HG03378 (cell line): Measurements from ENCODE around the gene GGTLC1.
"Not testable (repeated sequence)": the region's sequence is repeated elsewhere in the genome, so short reads cannot be mapped to it uniquely, and the experiment has no call there.

Experiments
- ATAC-seq: cut with Tn5 transposase; IDR thresholded peaks from one replicate; pipeline ENCODE4 v1.9.1; 2021; ENCODE audit warnings: mild to moderate bottlenecking, moderate library complexity; ENCODE audit not compliant: unreplicated experiment

GGTLC1 gene

DNA sequence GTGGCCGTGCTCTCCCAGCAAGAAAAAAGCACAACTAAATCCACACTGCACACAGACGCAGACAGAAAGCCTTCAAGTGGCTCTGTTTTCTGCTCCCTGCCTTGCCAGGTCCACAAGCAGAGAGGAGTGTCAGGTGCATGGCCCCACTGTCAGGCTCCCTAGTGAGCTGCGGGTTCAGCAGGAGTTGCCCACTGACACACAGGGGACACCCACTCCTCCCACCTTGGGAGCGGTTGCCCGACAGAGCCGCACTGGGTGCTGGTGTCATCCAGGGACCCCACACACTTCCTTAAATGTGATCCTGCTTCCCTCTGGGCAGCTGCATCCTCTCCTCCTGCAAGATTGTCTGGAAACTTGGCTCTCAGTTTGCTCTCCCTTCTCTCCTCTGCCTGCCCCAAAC, 6.7 kb upstream of the GGTLC1 start:
- ATAC-seq = not testable (repeated sequence)

DNA sequence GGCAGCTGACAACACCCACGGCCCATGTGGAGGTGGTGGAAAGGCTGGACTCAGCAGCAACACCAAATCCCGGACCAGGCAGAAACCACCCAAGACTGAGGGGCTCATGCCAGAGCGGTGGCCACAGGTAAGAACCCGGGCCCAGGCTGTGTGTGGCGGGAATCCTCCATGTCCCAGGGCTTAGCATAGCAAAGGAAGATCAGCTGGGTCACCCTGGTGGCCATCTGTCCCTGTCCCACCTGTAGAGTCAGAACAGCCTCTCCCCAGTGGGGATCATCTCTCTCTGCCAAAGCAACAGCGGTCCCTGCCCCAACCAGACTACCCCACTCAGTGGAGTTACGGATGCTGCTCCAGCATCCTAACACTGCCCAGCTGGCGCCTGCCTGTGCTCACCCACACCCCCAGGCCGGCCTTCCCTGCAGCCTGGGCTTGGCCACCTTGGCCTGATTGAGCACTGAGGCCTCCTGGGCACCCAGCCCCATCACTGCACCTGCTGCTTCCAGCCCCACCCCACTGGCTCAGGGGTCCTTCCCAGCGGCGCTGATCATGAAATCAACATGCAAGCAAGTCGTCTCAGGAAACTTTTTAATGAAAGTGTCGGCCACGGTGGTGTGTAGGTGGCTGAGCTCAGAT, 5.5 kb upstream of the GGTLC1 start:
- ATAC-seq = not testable (repeated sequence)

DNA sequence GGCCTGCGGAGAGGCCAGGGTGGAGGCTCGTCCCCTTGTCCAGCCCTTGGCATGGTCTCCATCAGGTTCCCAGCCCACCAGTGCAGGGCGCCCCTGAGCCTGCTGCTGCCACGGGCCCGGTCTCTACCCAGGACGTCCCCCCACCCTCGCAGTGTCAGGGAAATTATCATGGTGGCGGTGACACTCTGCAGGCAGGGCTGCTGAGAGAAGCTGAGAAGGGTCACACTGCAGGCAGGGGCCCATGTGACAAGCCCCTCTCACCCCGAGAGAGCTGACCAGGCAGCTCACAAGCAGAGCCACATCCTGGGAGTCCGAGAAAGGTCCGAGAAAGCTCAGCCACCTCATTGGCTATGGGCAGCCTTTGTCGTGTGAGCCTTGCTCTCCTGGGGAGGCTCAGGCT, 4.9 kb upstream of the GGTLC1 start:
- ATAC-seq = not testable (repeated sequence)

DNA sequence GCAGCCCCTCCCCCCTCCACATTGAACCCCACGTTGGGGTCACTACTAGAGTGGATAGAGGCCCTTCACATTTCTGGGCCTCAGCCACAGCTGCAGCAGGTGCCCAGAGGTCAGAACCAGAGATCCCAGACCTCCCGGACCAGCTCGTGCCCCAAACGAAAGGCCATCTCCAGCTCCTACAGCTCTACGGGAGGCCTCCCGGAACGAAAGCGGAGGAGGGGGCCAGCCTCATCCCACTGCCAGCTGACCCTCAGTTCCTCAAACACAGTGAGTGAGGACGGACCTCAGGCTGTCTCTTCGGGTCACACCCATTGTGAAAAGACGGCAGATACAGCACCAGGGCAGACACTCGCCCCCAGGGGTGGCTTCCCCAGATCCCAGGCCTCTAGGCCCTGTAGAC, 1.7 kb upstream of the GGTLC1 start:
- ATAC-seq = not testable (repeated sequence)

GRCh38 chr20:23988966-23989365, 387 bp upstream of the GGTLC1 start:
- not testable (repeated sequence) for ATAC-seq

- not testable (repeated sequence) for ATAC-seq
Observed at GRCh38 chr20:23986716-23987115, 1.9 kb downstream of the GGTLC1 start.

GRCh38 chr20:23986310-23986709, 2.3 kb downstream of the GGTLC1 start:
- ATAC-seq = not testable (repeated sequence)

- not testable (repeated sequence) for ATAC-seq
Observed at GRCh38 chr20:23985790-23986225, 2.8 kb downstream of the GGTLC1 start.

GRCh38 chr20:23985066-23985789, 3.4 kb downstream of the GGTLC1 start:
- not testable (repeated sequence) for ATAC-seq

- ATAC-seq = not testable (repeated sequence)
Observed at GRCh38 chr20:23984476-23985023, 4.0 kb downstream of the GGTLC1 start.

- ATAC-seq = not testable (repeated sequence)
Observed at GRCh38 chr20:23982112-23983018, 6.2 kb downstream of the GGTLC1 start.

DNA sequence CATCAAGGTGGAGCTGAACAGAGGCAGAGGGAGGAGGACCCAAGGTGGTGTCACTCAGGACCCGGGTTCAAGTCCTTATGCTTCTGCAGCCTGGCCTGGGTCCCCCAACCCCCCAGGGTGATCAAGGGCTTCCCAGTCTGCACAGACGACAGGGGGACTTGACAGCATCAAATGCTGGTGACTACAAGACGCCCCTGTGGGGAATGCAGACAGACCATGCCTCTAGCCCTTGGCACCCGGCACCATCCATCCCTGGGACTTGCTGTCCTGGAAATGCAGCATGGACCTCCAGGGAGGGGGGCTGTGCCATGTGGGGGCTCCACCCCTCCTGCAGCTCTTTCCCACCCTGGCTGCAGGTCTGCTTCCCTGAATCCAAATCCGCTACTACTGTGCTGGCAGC, 7.1 kb downstream of the GGTLC1 start:
- not testable (repeated sequence) for ATAC-seq

DNA sequence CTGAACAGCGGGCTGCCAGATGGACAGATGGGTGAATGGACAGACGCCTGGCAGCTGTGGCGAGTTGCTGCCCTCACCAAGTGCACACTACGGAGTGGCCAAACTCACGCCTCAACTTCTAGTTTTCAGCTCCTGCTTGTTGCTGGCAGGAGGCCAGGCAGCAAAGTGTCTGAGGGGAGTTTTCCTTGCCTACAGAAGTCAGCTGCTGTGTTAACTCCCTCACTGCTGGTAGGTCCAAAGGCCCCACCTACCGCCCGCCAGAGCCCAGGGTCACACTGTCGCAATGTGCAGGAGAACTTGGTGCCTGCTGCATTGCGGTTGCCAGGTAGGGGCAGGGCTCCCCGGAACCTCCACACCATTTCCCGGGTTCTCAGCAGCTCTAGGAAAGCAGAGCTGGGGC, 7.6 kb downstream of the GGTLC1 start:
- ATAC-seq = not testable (repeated sequence)

DNA sequence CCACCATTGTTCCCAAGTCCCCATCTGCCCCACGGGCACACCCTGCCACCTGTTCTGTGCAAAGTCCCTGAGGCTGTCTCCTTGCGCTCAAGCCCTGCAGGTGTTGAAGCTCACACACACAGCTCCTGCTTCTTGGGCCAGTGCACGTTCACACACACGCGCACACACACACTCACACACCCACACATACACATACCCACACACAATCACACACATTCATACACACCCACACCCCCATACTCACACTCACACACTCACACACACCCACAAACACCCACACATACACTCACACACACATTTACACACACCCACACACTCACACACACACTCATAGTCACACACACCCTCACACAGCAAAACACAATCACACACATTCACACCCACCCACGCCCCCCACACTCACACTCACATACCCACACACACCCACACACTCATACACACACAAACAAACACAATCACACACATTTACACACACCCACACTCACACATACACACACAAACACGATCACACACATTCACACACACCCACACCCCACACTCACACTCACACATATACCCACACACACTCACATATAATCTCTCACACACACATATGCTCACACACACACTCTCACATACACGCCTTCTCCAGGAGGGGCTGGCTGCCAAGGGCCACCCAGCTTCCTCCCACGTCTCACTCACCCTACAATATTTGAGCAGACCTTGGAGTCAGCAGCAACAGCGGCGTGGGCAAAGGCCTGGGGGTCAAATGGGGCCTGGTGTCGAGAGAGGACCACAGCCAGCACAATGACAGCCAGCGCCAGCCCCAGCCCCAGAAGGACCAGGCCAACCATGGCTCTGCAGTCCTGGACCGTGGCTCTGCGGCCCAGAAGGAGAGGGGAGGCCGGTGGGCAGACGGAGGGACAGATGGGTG, 8.4 kb downstream of the GGTLC1 start:
- not testable (repeated sequence) for ATAC-seq

DNA sequence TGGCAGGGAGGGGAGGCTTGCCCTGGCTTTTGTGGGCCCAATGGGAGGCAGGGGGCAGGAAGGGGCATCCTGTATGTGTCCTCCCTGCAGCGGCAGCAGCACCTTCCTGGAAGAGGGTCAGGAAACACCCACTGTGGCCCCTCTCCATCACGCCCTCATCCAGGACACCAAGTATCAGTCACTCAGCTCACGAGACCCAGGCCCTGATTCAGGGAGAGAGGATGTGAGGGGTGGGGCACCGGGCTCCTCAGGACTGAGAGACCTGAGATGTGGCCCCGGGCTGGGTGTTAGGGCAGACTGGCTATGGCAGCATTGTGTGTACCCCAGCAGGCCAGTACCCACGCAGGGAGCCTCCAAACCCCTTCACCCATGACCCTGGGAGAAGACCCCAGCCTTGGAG, 9.2 kb downstream of the GGTLC1 start:
- ATAC-seq = not testable (repeated sequence)

DNA sequence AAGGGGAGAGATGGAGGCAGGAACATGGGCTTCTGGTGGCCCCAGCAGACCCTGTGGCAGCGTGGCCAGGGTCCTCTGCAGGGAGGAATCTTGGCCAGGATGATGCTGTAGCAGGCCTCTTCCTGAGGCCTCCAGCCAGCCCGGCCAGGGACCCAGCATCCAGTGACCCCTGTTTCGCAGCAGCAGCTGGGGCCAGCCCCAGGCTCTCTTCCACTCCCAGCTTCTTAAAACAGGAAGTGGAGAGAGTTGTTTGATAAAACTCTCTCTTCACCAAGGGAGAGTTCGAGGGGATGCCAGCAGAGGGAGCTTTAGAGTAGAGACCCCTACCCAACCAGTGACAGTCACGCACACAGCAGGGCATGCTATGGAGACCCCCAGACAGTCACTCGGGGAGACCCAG, 10.1 kb downstream of the GGTLC1 start:
- not testable (repeated sequence) for ATAC-seq

- ATAC-seq = no peak
Observed at GRCh38 chr20:23974966-23975365, 13.6 kb downstream of the GGTLC1 start.

GRCh38 chr20:23971310-23971709, 17.3 kb downstream of the GGTLC1 start:
- ATAC-seq = no peak

GRCh38 chr20:23970049-23970448, 18.5 kb downstream of the GGTLC1 start:
- no peak for ATAC-seq

DNA sequence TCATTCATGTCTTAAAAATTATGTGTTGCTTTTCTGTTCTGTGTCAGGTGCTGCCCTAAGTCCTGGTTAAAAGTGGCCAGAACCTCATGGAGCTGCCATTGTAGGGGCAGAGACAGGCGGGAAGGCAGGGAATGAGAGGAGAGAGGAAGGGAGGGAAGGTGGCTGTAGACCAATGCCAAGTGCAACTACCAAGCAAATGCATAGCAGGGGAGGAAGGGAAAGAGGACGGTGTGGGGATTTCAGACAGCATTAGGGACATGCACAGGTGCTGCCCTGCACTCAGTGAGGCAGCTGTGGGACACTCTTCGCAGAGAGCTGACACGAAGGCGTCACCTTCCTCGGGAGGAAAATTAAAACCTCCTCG, 21.0 kb downstream of the GGTLC1 start:
- no peak for ATAC-seq
